Stomach (tissue), 9 donors: ENCODE measurements around the gene UBR1. TPM values are rescaled to one million over a fixed set of nuclear protein-coding genes. Genes with fewer than 3 reads are reported as not detected.
"Not testable (repeated sequence)": the region's sequence is repeated elsewhere in the genome, so short reads cannot be mapped to it uniquely, and the experiment has no call there.

ENCODE experiments used
- DNase-seq, 2 donors: peaks; one replicate each; pipeline versions ENCODE4 v3.0.0 to v3.0.0-alpha.2; 2013 to 2019
- H3K27ac ChIP-seq, 5 donors: fragments of 200-600 bp in 4 of 5; sonication (generic) in 4 of 5; one replicate each; pipeline ENCODE4 v1.5.1; 2013 to 2019; ENCODE audit warnings: mild to moderate bottlenecking in 1 of 5, moderate library complexity in 1 of 5
- H3K27me3 ChIP-seq, 3 donors: fragments of 200-600 bp; sonication (generic); one replicate each; pipeline ENCODE4 v1.5.1; 2017 to 2019; ENCODE audit warnings: mixed run types in 1 of 3
- H3K36me3 ChIP-seq, 4 donors: fragments of 200-600 bp; sonication (generic); 1 replicate in 3 of 4; 2 replicates in 1 of 4; pipeline ENCODE4 v1.5.1; 2016 to 2019
- H3K4me1 ChIP-seq, 4 donors: fragments of 200-600 bp; sonication (generic); one replicate each; pipeline ENCODE4 v1.5.1; 2016 to 2019
- H3K4me3 ChIP-seq, 4 donors: fragments of 200-600 bp; sonication (generic) in 3 of 4; one replicate each; pipeline ENCODE4 v1.5.1; 2016 to 2019; ENCODE audit warnings: mild to moderate bottlenecking in 1 of 4
- H3K9me3 ChIP-seq, 4 donors: fragments of 200-600 bp; sonication (generic); one replicate each; pipeline ENCODE4 v1.5.1; 2016 to 2019
- CTCF ChIP-seq, 7 experiments: fragments of 450-650 bp in 4 of 7; fragments of 200-600 bp in 3 of 7; sonication (generic) in 3 of 7; IDR thresholded peaks; one replicate each; pipeline ENCODE4 v1.5.1; 2016 to 2019; ENCODE audit warnings: antibody characterized with exemption in 7 of 7, control low read depth in 2 of 7, mild to moderate bottlenecking in 1 of 7
- EP300 ChIP-seq: sonication (generic); formaldehyde crosslinking; IDR thresholded peaks from one replicate; pipeline ENCODE4 v1.6.1; 2017; ENCODE audit warnings: antibody characterized with exemption
- POLR2A ChIP-seq, 4 donors: fragments of 450-650 bp; IDR thresholded peaks; one replicate each; pipeline ENCODE4 v1.6.1; 2016; ENCODE audit warnings: antibody characterized with exemption in 4 of 4, control low read depth in 2 of 4, mild to moderate bottlenecking in 1 of 4, moderate library complexity in 1 of 4
- POLR2AphosphoS5 ChIP-seq, 3 donors: sonication (generic); formaldehyde crosslinking; IDR thresholded peaks; one replicate each; pipeline ENCODE4 v1.6.1; 2016; ENCODE audit warnings: antibody characterized with exemption in 3 of 3
- WGBS, 5 donors: extraction: QIAGEN DNeasy Blood & Tissue Kit in 3 of 5; methylation state at CpG; one replicate each; pipeline versions ENCODE4 v1.1.5 to v1.1.7; 2013 to 2018; 5-methylcytosine and 5-hydroxymethylcytosine counted together
- intact Hi-C: fragments of 100-400 bp; cut with DNase I; formaldehyde crosslinking; loops from one replicate; pipeline ENCODE4 v1.15.1; 2023; ENCODE audit warnings: low total_unique reads
- polyA plus RNA-seq, 3 donors: library from polyadenylated mRNA; stranded (reverse); fragments of 200-250 nt; gene quantifications; one replicate each; pipeline ENCODE4 v1.2.3, GENCODE V29; 2013
- small RNA-seq, 4 donors: library from RNA; depleted of rRNA; stranded (forward); fragments of <200 nt; gene quantifications; one replicate each; pipeline ENCODE3, GENCODE V24; 2016
- total RNA-seq, 5 donors: library from RNA; depleted of rRNA; stranded (reverse); fragments of >200 nt; gene quantifications; one replicate each; pipeline versions ENCODE4 v1.1.0 to v1.2.3, GENCODE V29; 2014 to 2016
- donor health status: healthy with polysubstance abuse.
- donor health status: Bipolar disorder and iron deficiency.
- donor health status: healthy.

Gene UBR1
- total and polyA plus RNA-seq, 8 donors: 3.1 to 124 (median 12.3) TPM

GRCh38 chr15:42911058-42911592, 194.7 kb downstream of the UBR1 start:
- DNase-seq: no peak
- intact Hi-C loops: no loop called here
- Histone ChIP-seq H3K27me3 (no peaks in the 10 kb centered on the region), H3K4me1 (peaks cover 0 to 10% (median 0%) of the 10 kb centered on the region in 4 donors), H3K4me3 (no peak overlapping the region), H3K9me3 (no peaks in the 10 kb centered on the region), H3K36me3 (no peaks in the 10 kb centered on the region), H3K27ac (no peak overlapping the region)
- TF ChIP-seq POLR2A (IDR thresholded peaks at IDR 0.05) (no peak), CTCF (IDR thresholded peaks at IDR 0.05) (no peak), POLR2AphosphoS5 (IDR thresholded peaks at IDR 0.05) (no peak), EP300 (no peak)
- WGBS, 5 donors: 87 to 91% (median 90%) methylated on average over 5 of the region's 5 CpGs

GRCh38 chr15:42908538-42908937, 197.3 kb downstream of the UBR1 start:
- Histone ChIP-seq H3K27me3 (no peaks in the 10 kb centered on the region), H3K4me3 (no peak overlapping the region), H3K4me1 (peaks cover 0 to 2% (median 0%) of the 10 kb centered on the region in 4 donors), H3K27ac (no peak overlapping the region), H3K9me3 (no peaks in the 10 kb centered on the region), H3K36me3 (no peaks in the 10 kb centered on the region)
- 46 to 84% (median 58%) methylated on average over 2 of the region's 2 CpGs for WGBS, 5 donors
- TF ChIP-seq POLR2AphosphoS5 (IDR thresholded peaks at IDR 0.05): no peak
- no peak for TF ChIP-seq CTCF (IDR thresholded peaks at IDR 0.05)
- intact Hi-C loops: no loop called here
- no peak for DNase-seq

- Histone ChIP-seq H3K27me3 (no peaks in the 10 kb centered on the region), H3K4me3 (no peak overlapping the region), H3K4me1 (peaks cover 0 to 6% (median 0%) of the 10 kb centered on the region in 4 donors), H3K9me3 (no peaks in the 10 kb centered on the region), H3K27ac (no peak overlapping the region), H3K36me3 (no peaks in the 10 kb centered on the region)
- WGBS, 5 donors: 78 to 88% (median 82%) methylated on average over 5 of the region's 5 CpGs
- TF ChIP-seq EP300 (no peak), CTCF (IDR thresholded peaks at IDR 0.05) (no peak), POLR2AphosphoS5 (IDR thresholded peaks at IDR 0.05) (no peak), POLR2A (IDR thresholded peaks at IDR 0.05) (no peak)
- DNase-seq: no peak
- intact Hi-C loops: no loop called here
Observed at GRCh38 chr15:42903388-42904324, 202.2 kb downstream of the UBR1 start.

GRCh38 chr15:42893911-42894310, 211.9 kb downstream of the UBR1 start:
- H3K27me3 ChIP-seq, DNase-seq, H3K36me3 ChIP-seq, H3K27ac ChIP-seq, H3K4me3 ChIP-seq, H3K9me3 ChIP-seq, intact Hi-C loops: not testable (repeated sequence)
- H3K4me1 ChIP-seq: peaks cover 0 to 23% (median 15%) of the 10 kb centered on the region in 4 donors
- 91 to 100% (median 92%) methylated on average over 1 of the region's 1 CpG for WGBS, 5 donors

Small RNAs within 50 kb of the gene (small RNA-seq; reads per million reads assigned to genes)
- gene AC068724.2: 0 reads per million in 4 donors

Other genes with a start within 250 kb of the UBR1 start
- 10 to 100 TPM in 3 of 5 donors, 1 to 10 TPM in 2; 7.0 to 15.6 (median 11.6) TPM for gene TTBK2, start 185.3 kb downstream of the UBR1 start, total RNA-seq
- 1 to 10 TPM; 1.2 to 1.7 (median 1.6) TPM for gene TTBK2, start 185.3 kb downstream of the UBR1 start, polyA plus RNA-seq
- gene TMEM62, start 27.5 kb upstream of the UBR1 start, total RNA-seq: 10 to 100 TPM; 13.6 to 92.0 (median 65.3) TPM
- 10 to 100 TPM in 1 of 3 donors, 1 to 10 TPM in 2; 5.5 to 16.6 (median 7.8) TPM for gene TMEM62, start 27.5 kb upstream of the UBR1 start, polyA plus RNA-seq
- gene CCNDBP1, start 79.4 kb upstream of the UBR1 start, total RNA-seq: 10 to 100 TPM; 41.1 to 81.7 (median 46.1) TPM
- gene CCNDBP1, start 79.4 kb upstream of the UBR1 start, polyA plus RNA-seq: 100 to 1,000 TPM in 1 of 3 donors, 10 to 100 TPM in 2; 47.2 to 136 (median 58.3) TPM
- gene EPB42, start 115.0 kb upstream of the UBR1 start, total RNA-seq: 1 to 10 TPM in 1 of 5 donors, not detected in 4; 1.3 TPM
- gene EPB42, start 115.0 kb upstream of the UBR1 start, polyA plus RNA-seq: not detected
- not detected for gene TGM5, start 160.9 kb upstream of the UBR1 start, total RNA-seq
- gene TGM5, start 160.9 kb upstream of the UBR1 start, polyA plus RNA-seq: 1 to 10 TPM in 1 of 3 donors, not detected in 2; 1.5 TPM
- not detected for gene TGM7, start 196.2 kb upstream of the UBR1 start, total RNA-seq
- under 1 TPM in 1 of 3 donors, not detected in 2; 0.83 TPM for gene TGM7, start 196.2 kb upstream of the UBR1 start, polyA plus RNA-seq
- gene LCMT2, start 224.5 kb upstream of the UBR1 start, total RNA-seq: 1 to 10 TPM in 3 of 5 donors, under 1 TPM in 2; under 0.01 to 6.4 (median 2.3) TPM
- gene LCMT2, start 224.5 kb upstream of the UBR1 start, polyA plus RNA-seq: 1 to 10 TPM; 2.6 to 4.8 (median 3.0) TPM